GM12892 (cell line): ENCODE measurements around the gene SMIM24.

Experiments
- POLR2A ChIP-seq: IDR thresholded peaks from 2 replicates; pipeline ENCODE4 v1.6.1; 2011; ENCODE audit warnings: low read depth, low read length, control low read depth
- POLR2AphosphoS5 ChIP-seq: IDR thresholded peaks from 2 replicates; pipeline ENCODE4 v1.6.1; 2011; ENCODE audit warnings: low read depth, low read length, control low read depth

DNA sequence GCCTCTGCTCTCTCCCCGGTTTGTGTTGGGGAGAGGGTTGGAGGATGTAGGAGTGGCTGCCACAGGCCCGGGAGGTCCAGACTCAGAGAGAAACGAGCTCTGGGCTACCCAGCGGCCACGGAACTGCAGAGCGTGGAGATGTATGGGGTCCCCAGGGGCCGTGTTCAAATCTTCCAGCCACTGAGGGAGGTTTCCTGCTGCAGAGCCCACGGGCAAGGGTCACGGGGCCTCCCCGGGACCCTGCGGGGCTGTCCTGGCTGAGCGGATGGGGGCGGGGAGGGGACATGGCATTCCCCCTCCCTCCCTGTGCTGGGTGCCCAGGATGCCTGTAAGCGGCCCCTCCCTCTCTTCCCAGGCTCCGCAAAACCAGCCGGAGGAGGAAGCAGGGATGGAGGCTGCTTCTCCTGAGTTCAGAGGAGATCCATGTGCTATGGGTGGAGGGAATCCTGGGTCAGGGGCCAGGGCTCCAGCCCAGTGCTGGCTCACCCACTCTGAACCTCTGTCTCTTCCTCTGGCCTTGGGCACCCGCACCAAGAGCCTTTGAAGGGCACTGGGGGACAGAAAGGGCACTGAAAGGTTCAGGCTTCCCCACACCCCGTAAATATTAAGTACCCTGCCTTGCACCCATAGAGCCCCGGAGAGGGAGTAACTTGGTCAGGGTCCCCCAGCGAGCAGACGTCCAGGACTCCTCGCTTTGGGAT, 22.6 kb downstream of the SMIM24 start:
- TF ChIP-seq POLR2A (no peak), POLR2AphosphoS5 (no peak)
